ENCODE results near the gene CIAO2A. TPM values are rescaled to one million over a fixed set of nuclear protein-coding genes. Genes with fewer than 3 reads are reported as not detected.
"Not testable (repeated sequence)": the region's sequence is repeated elsewhere in the genome, so short reads cannot be mapped to it uniquely, and the experiment has no call there.

CIAO2A gene
- total RNA-seq, 1 donor from 2014 or later: 51.4 TPM

- no peaks in the 10 kb centered on the region for H3K4me1 Mint-ChIP-seq (ENCODE audit: unreplicated experiment)
- no peak for DNase-seq (ENCODE audit: low spot score)
- H3K4me3 Mint-ChIP-seq (ENCODE audit: unreplicated experiment): no peak overlapping the region
- peaks cover 41% of the 10 kb centered on the region for H3K36me3 Mint-ChIP-seq (ENCODE audit: low read depth, unreplicated experiment)
- no peak overlapping the region for H3K27ac Mint-ChIP-seq (ENCODE audit: unreplicated experiment)
- TF ChIP-seq CTCF (IDR thresholded peaks at IDR 0.05; ENCODE audit: unreplicated experiment): no peak
- H3K9me3 Mint-ChIP-seq (ENCODE audit: unreplicated experiment): no peaks in the 10 kb centered on the region
- H3K27me3 Mint-ChIP-seq (ENCODE audit: unreplicated experiment): peaks cover 2% of the 10 kb centered on the region
These were observed 29.3 kb upstream of the CIAO2A start for GRCh38 chr15:64122936-64123351.

GRCh38 chr15:64122444-64122843 lies 28.8 kb upstream of the CIAO2A start:
- Mint-ChIP-seq H3K27me3 (ENCODE audit: unreplicated experiment) (peaks cover 2% of the 10 kb centered on the region), H3K4me3 (ENCODE audit: unreplicated experiment) (no peak overlapping the region), H3K4me1 (ENCODE audit: unreplicated experiment) (no peaks in the 10 kb centered on the region), H3K9me3 (ENCODE audit: unreplicated experiment) (no peaks in the 10 kb centered on the region), H3K27ac (ENCODE audit: unreplicated experiment) (no peak overlapping the region), H3K36me3 (ENCODE audit: low read depth, unreplicated experiment) (peaks cover 37% of the 10 kb centered on the region)
- TF ChIP-seq CTCF (IDR thresholded peaks at IDR 0.05; ENCODE audit: unreplicated experiment): no peak
- no peak for DNase-seq (ENCODE audit: low spot score)

GRCh38 chr15:64121614-64122013 lies 28.0 kb upstream of the CIAO2A start:
- no peak for TF ChIP-seq CTCF (IDR thresholded peaks at IDR 0.05; ENCODE audit: unreplicated experiment)
- no peak for DNase-seq (ENCODE audit: low spot score)
- H3K9me3 Mint-ChIP-seq (ENCODE audit: unreplicated experiment): no peaks in the 10 kb centered on the region
- peaks cover 2% of the 10 kb centered on the region for H3K27me3 Mint-ChIP-seq (ENCODE audit: unreplicated experiment)
- H3K36me3 Mint-ChIP-seq (ENCODE audit: low read depth, unreplicated experiment): peaks cover 37% of the 10 kb centered on the region
- no peak overlapping the region for H3K4me3 Mint-ChIP-seq (ENCODE audit: unreplicated experiment)
- no peak overlapping the region for H3K27ac Mint-ChIP-seq (ENCODE audit: unreplicated experiment)
- no peaks in the 10 kb centered on the region for H3K4me1 Mint-ChIP-seq (ENCODE audit: unreplicated experiment)

- not testable (repeated sequence) for H3K4me3 Mint-ChIP-seq (ENCODE audit: unreplicated experiment); DNase-seq (ENCODE audit: low spot score); H3K4me1 Mint-ChIP-seq (ENCODE audit: unreplicated experiment); H3K27me3 Mint-ChIP-seq (ENCODE audit: unreplicated experiment); H3K9me3 Mint-ChIP-seq (ENCODE audit: unreplicated experiment); H3K27ac Mint-ChIP-seq (ENCODE audit: unreplicated experiment)
- peaks cover 31% of the 10 kb centered on the region for H3K36me3 Mint-ChIP-seq (ENCODE audit: low read depth, unreplicated experiment)
These were observed 26.7 kb upstream of the CIAO2A start for GRCh38 chr15:64120322-64120721.

- H3K27me3 Mint-ChIP-seq (ENCODE audit: unreplicated experiment): no peaks in the 10 kb centered on the region
- TF ChIP-seq CTCF (IDR thresholded peaks at IDR 0.05; ENCODE audit: unreplicated experiment): no peak
- no peaks in the 10 kb centered on the region for H3K9me3 Mint-ChIP-seq (ENCODE audit: unreplicated experiment)
- no peak for DNase-seq (ENCODE audit: low spot score)
- no peak overlapping the region for H3K4me3 Mint-ChIP-seq (ENCODE audit: unreplicated experiment)
- H3K4me1 Mint-ChIP-seq (ENCODE audit: unreplicated experiment): peaks cover 9% of the 10 kb centered on the region
- no peak overlapping the region for H3K27ac Mint-ChIP-seq (ENCODE audit: unreplicated experiment)
- peaks cover 37% of the 10 kb centered on the region for H3K36me3 Mint-ChIP-seq (ENCODE audit: low read depth, unreplicated experiment)
These were observed 24.3 kb upstream of the CIAO2A start for GRCh38 chr15:64117759-64118487.
